PC-9 (cell line): Measurements from ENCODE around the gene DPYD.

Source experiments
- EZH2 ChIP-seq: fragments of 200-600 bp; sonication (generic); IDR thresholded peaks from 2 replicates; pipeline ENCODE4 v1.8.0; 2017; ENCODE audit warnings: antibody characterized with exemption, low read depth
- TF ChIP-seq, protein P1 (sequence below): fragments of 200-600 bp; sonication (generic); conservative IDR thresholded peaks from 2 replicates; pipeline ENCODE4 v1.6.1; 2017; ENCODE audit warnings: mixed run types, antibody characterized with exemption, mild to moderate bottlenecking, moderate library complexity

DNA sequence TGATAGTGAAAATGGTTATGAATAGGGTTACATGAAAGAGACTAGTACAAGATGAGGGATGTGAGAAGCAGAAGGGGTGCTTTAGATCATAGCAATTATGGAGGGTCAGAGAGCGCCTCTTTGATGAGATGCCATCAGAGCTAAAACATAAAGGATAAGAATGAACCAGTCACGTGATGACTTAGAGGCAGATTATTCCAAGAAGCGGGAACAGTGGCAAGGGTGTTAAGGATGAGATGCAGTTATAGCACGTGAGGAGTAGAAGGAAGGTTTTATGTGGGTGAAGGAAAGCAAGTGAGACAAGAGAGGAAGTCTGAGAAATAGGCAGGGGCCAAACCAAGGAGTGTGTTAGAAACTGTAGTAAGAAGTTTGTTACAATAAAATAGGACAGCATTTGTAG is 360.1 kb downstream of the DPYD start:
- TF ChIP-seq, protein P1, sequence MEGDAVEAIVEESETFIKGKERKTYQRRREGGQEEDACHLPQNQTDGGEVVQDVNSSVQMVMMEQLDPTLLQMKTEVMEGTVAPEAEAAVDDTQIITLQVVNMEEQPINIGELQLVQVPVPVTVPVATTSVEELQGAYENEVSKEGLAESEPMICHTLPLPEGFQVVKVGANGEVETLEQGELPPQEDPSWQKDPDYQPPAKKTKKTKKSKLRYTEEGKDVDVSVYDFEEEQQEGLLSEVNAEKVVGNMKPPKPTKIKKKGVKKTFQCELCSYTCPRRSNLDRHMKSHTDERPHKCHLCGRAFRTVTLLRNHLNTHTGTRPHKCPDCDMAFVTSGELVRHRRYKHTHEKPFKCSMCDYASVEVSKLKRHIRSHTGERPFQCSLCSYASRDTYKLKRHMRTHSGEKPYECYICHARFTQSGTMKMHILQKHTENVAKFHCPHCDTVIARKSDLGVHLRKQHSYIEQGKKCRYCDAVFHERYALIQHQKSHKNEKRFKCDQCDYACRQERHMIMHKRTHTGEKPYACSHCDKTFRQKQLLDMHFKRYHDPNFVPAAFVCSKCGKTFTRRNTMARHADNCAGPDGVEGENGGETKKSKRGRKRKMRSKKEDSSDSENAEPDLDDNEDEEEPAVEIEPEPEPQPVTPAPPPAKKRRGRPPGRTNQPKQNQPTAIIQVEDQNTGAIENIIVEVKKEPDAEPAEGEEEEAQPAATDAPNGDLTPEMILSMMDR = no peak
- TF ChIP-seq EZH2 = no peak
